CD14-positive monocyte (primary cell): ENCODE measurements around the gene CSF2. TPM values are rescaled to one million over a fixed set of nuclear protein-coding genes. Genes with fewer than 3 reads are reported as not detected.
A peak's percentile ranks its signal among the peaks of the same experiment; 100 is the strongest.

ENCODE experiments used
- DNase-seq, 3 donors: peaks; one replicate each; pipeline ENCODE4 v3.0.0-alpha.2; 2011 to 2022
- H2AFZ ChIP-seq: 2 replicates; pipeline ENCODE4 v1.6.0; 2012; ENCODE audit warnings: mild to moderate bottlenecking, low read depth, low read length, inconsistent platforms; ENCODE audit not compliant: insufficient read depth, poor library complexity, severe bottlenecking
- H3K27ac ChIP-seq, 2 donors: 1 replicate in 1 of 2; 2 replicates in 1 of 2; pipeline ENCODE4 v1.5.1; 2012 to 2013; ENCODE audit warnings: low read length in 2 of 2, control low read depth in 1 of 2, inconsistent platforms in 1 of 2, low read depth in 1 of 2, mild to moderate bottlenecking in 1 of 2
- H3K27me3 ChIP-seq, 2 donors: one replicate each; pipeline versions ENCODE4 v1.6.0 to v1.6.1; 2011 to 2013; ENCODE audit warnings: low read length in 2 of 2; ENCODE audit not compliant: control insufficient read depth in 2 of 2, insufficient read depth in 2 of 2
- H3K36me3 ChIP-seq, 2 donors: replicated peaks in 1 of 2; 1 replicate in 1 of 2; 2 replicates in 1 of 2; pipeline versions ENCODE4 v1.5.1 to v1.6.1; 2012 to 2013; ENCODE audit warnings: low read length in 2 of 2, control low read depth in 1 of 2, inconsistent platforms in 1 of 2, mild to moderate bottlenecking in 1 of 2; ENCODE audit not compliant: insufficient read depth in 2 of 2, control insufficient read depth in 1 of 2
- H3K4me1 ChIP-seq, 2 donors: 1 replicate in 1 of 2; 2 replicates in 1 of 2; pipeline versions ENCODE4 v1.5.1 to v1.6.1; 2012 to 2013; ENCODE audit warnings: low read length in 2 of 2, control low read depth in 1 of 2, inconsistent platforms in 1 of 2, mild to moderate bottlenecking in 1 of 2, moderate library complexity in 1 of 2; ENCODE audit not compliant: insufficient read depth in 2 of 2, control insufficient read depth in 1 of 2
- H3K4me2 ChIP-seq: replicated peaks from 2 replicates; pipeline ENCODE3; 2012; ENCODE audit warnings: low read length, moderate library complexity, mild to moderate bottlenecking; ENCODE audit not compliant: poor library complexity, severe bottlenecking; ENCODE audit errors: extremely low read depth
- H3K4me3 ChIP-seq, 3 experiments: fragments of 200-600 bp in 1 of 3; sonication (generic) in 1 of 3; replicated peaks in 1 of 3; 1 replicate in 2 of 3; 2 replicates in 1 of 3; pipeline ENCODE4 v1.5.1; 2011 to 2013; ENCODE audit warnings: low read length in 3 of 3, mild to moderate bottlenecking in 3 of 3, control low read depth in 2 of 3, low read depth in 2 of 3, inconsistent platforms in 1 of 3, moderate library complexity in 1 of 3
- H3K79me2 ChIP-seq: 2 replicates; pipeline ENCODE4 v1.6.0; 2012; ENCODE audit warnings: mild to moderate bottlenecking, control low read depth, inconsistent platforms, low read length, moderate library complexity; ENCODE audit not compliant: insufficient read depth
- H3K9ac ChIP-seq: 2 replicates; pipeline ENCODE4 v1.6.0; 2017; ENCODE audit warnings: low read length, mild to moderate bottlenecking; ENCODE audit not compliant: insufficient read depth, poor library complexity, severe bottlenecking
- H3K9me3 ChIP-seq, 2 donors: replicated peaks in 1 of 2; 1 replicate in 1 of 2; 2 replicates in 1 of 2; pipeline versions ENCODE4 v1.5.1 to v1.6.1; 2012 to 2013; ENCODE audit warnings: low read length in 2 of 2, control low read depth in 1 of 2; ENCODE audit not compliant: control insufficient read depth in 1 of 2, insufficient read depth in 1 of 2
- H4K20me1 ChIP-seq: 2 replicates; pipeline ENCODE4 v1.6.0; 2012; ENCODE audit warnings: mild to moderate bottlenecking, low read length, control low read depth, moderate library complexity; ENCODE audit not compliant: insufficient read depth
- H3K27ac Mint-ChIP-seq, 7 donors: one replicate each; pipeline ENCODE4 v1.8.0; 2020; ENCODE audit warnings: mild to moderate bottlenecking in 7 of 7, mixed read lengths in 7 of 7, moderate library complexity in 6 of 7, inconsistent platforms in 2 of 7
- H3K27me3 Mint-ChIP-seq, 3 donors: one replicate each; pipeline ENCODE4 v1.8.0; 2021 to 2022; ENCODE audit warnings: low read depth in 3 of 3, mild to moderate bottlenecking in 3 of 3, mixed read lengths in 3 of 3, moderate library complexity in 3 of 3, inconsistent platforms in 1 of 3
- H3K36me3 Mint-ChIP-seq, 2 donors: one replicate each; pipeline ENCODE4 v1.8.0; 2020; ENCODE audit warnings: mixed read lengths in 2 of 2, inconsistent platforms in 1 of 2, mild to moderate bottlenecking in 1 of 2
- H3K4me1 Mint-ChIP-seq: one replicate; pipeline ENCODE4 v1.8.0; 2020; ENCODE audit warnings: mild to moderate bottlenecking, mixed read lengths
- H3K4me3 Mint-ChIP-seq, 2 donors: one replicate each; pipeline ENCODE4 v1.8.0; 2020; ENCODE audit warnings: mild to moderate bottlenecking in 2 of 2, mixed read lengths in 2 of 2, moderate library complexity in 1 of 2
- H3K9me3 Mint-ChIP-seq, 7 donors: one replicate each; pipeline ENCODE4 v1.8.0; 2020 to 2022; ENCODE audit warnings: mixed read lengths in 7 of 7, mild to moderate bottlenecking in 6 of 7, moderate library complexity in 6 of 7, inconsistent platforms in 2 of 7
- WGBS: methylation state at CpG from one replicate; pipeline ENCODE4 v1.1.5; 2013; ENCODE audit warnings: missing lambda C conversion rate; ENCODE audit not compliant: insufficient coverage; 5-methylcytosine and 5-hydroxymethylcytosine counted together
- intact Hi-C, 2 donors: fragments of 100-400 bp; cut with micrococcal nuclease; formaldehyde crosslinking; loops; one replicate each; pipeline versions ENCODE4 v1.15.0 to v1.15.1; 2023
- polyA plus RNA-seq, 3 donors: library from polyadenylated mRNA; depleted of rRNA in 1 of 3; unstranded in 2 of 3; stranded (reverse) in 1 of 3; fragments of 300-500 nt in 2 of 3; fragments of >200 nt in 1 of 3; fragmentation: Illumina TruSeq in 2 of 3; gene quantifications; 1 replicate in 2 of 3; 2 replicates in 1 of 3; pipeline ENCODE4 v1.2.3, GENCODE V29; 2012 to 2021
- TF ChIP-seq, protein P1 (sequence below): fragments of 200-600 bp; IDR thresholded peaks from one replicate; pipeline ENCODE4 v1.8.0; 2022; ENCODE audit warnings: antibody characterized with exemption, mild to moderate bottlenecking

Gene CSF2
- polyA plus RNA-seq, 3 donors: not detected

DNA sequence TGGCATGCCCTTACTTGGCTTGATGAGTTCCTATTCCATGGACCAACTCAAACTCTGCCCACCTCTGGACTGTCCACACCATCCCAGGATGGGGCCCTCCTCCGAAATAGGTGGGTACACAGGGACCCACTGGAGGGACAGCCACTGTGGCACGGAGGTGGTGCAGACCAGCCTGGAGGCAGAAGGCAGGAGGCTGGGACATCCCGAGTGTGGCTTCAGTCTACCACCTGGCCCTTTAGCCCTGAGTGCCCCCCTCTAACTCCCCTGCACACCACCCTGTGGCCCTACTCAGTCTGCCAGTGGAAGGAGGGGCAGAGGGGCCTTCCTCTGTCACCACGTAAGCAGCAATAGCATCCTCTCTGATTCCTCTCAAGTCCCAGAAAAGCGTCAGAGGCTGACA is 9.4 kb upstream of the CSF2 start:
- 91% methylated on average over 3 of the region's 5 CpGs for WGBS
- Histone ChIP-seq H3K9me3 (no peaks in the 10 kb centered on the region), H3K4me2 (no peak overlapping the region), H3K27me3 (peaks cover 2 to 20% of the 10 kb centered on the region in 2 donors), H3K9ac (no peak overlapping the region), H4K20me1 (no peaks in the 10 kb centered on the region), H3K4me3 (no peak overlapping the region), H3K27ac (no peak overlapping the region), H3K79me2 (no peaks in the 10 kb centered on the region), H3K36me3 (no peaks in the 10 kb centered on the region), H3K4me1 (peaks cover under 1 to 2% of the 10 kb centered on the region in 2 donors), H2AFZ (no peak overlapping the region)
- Mint-ChIP-seq H3K27me3 (peaks cover 19 to 35% (median 32%) of the 10 kb centered on the region in 3 donors), H3K4me1 (peaks cover 4% of the 10 kb centered on the region), H3K9me3 (no peaks in the 10 kb centered on the region), H3K36me3 (no peaks in the 10 kb centered on the region), H3K4me3 (no peak overlapping the region), H3K27ac (no peak overlapping the region)
- no peak for DNase-seq
- TF ChIP-seq, protein P1, sequence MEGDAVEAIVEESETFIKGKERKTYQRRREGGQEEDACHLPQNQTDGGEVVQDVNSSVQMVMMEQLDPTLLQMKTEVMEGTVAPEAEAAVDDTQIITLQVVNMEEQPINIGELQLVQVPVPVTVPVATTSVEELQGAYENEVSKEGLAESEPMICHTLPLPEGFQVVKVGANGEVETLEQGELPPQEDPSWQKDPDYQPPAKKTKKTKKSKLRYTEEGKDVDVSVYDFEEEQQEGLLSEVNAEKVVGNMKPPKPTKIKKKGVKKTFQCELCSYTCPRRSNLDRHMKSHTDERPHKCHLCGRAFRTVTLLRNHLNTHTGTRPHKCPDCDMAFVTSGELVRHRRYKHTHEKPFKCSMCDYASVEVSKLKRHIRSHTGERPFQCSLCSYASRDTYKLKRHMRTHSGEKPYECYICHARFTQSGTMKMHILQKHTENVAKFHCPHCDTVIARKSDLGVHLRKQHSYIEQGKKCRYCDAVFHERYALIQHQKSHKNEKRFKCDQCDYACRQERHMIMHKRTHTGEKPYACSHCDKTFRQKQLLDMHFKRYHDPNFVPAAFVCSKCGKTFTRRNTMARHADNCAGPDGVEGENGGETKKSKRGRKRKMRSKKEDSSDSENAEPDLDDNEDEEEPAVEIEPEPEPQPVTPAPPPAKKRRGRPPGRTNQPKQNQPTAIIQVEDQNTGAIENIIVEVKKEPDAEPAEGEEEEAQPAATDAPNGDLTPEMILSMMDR: no peak
- intact Hi-C loops: no loop called here

DNA sequence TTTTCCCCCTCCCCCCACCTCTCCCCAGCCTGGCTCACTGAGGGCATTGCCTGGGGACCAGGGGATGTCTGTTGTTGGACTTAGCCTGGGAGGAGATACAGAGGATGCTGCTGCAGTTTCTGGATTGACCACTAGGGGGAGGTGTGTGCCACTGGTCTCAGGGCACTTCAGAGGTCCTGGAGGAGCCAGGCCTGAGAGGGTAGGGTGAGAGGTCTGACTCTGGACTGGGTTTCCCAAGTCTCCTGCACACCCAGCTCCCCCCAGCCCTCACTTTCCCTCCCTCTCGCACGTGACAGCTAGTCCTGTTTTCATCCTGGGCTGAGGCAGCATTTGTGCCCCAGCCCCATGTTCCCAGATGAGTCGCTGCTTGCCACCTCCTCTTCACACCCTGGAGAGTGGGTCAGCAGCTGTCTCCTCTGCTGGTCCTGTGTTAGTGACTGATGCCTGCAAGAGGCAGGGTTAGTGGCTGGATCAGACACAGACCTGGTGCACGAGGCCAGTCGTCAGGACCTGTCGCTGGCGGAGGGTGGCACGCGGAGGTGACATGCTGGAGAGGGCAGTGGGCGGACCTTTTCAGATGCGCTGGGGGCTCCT is 8.8 kb upstream of the CSF2 start:
- Histone ChIP-seq H2AFZ (no peak overlapping the region), H3K9me3 (no peaks in the 10 kb centered on the region), H3K4me3 (no peak overlapping the region), H3K4me1 (peaks cover 7 to 9% of the 10 kb centered on the region in 2 donors), H3K27ac (no peak overlapping the region), H3K9ac (no peak overlapping the region), H3K4me2 (no peak overlapping the region), H3K79me2 (no peaks in the 10 kb centered on the region), H3K36me3 (no peaks in the 10 kb centered on the region), H3K27me3 (peaks cover 2 to 27% of the 10 kb centered on the region in 2 donors), H4K20me1 (no peaks in the 10 kb centered on the region)
- Mint-ChIP-seq H3K4me1 (peaks cover 11% of the 10 kb centered on the region), H3K9me3 (peaks cover 0 to 2% (median 0%) of the 10 kb centered on the region in 7 donors), H3K4me3 (no peak overlapping the region), H3K27ac (no peak overlapping the region), H3K36me3 (no peaks in the 10 kb centered on the region), H3K27me3 (peaks cover 26 to 42% (median 37%) of the 10 kb centered on the region in 3 donors)
- TF ChIP-seq, protein P1: peak; percentile 93
- DNase-seq: peak; percentile 55 to 70 (median 67)
- WGBS: 74% methylated on average over 8 of the region's 11 CpGs
- intact Hi-C loops: loop anchor here in 1 of 2 donors (5.0 kb wide), 3 partner anchors 37 to 112 kb away; no protein-coding TSS in a partner anchor
